Body of pancreas (tissue), 4 donors: Measurements from ENCODE around the gene ZNF135.

Experiments used
- CTCF ChIP-seq, 7 experiments: fragments of 450-650 bp in 4 of 7; fragments of 200-600 bp in 3 of 7; sonication (generic) in 3 of 7; IDR thresholded peaks; one replicate each; pipeline ENCODE4 v1.5.1; 2016 to 2019; ENCODE audit warnings: antibody characterized with exemption in 7 of 7
- POLR2A ChIP-seq, 3 donors: fragments of 450-650 bp; IDR thresholded peaks; one replicate each; pipeline ENCODE4 v1.6.1; 2016; ENCODE audit warnings: antibody characterized with exemption in 3 of 3, mild to moderate bottlenecking in 2 of 3

- TF ChIP-seq POLR2A (IDR thresholded peaks at IDR 0.05) (no peak), CTCF (IDR thresholded peaks at IDR 0.05) (peak in 3 of 7 experiments; percentile 4 to 21 (median 17))
Observed at GRCh38 chr19:58042495-58043340, 16.4 kb upstream of the ZNF135 start.
